HG03378 (cell line): ENCODE data around the gene C10orf53.

Experiments used
- ATAC-seq: cut with Tn5 transposase; IDR thresholded peaks from one replicate; pipeline ENCODE4 v1.9.1; 2021; ENCODE audit warnings: mild to moderate bottlenecking, moderate library complexity; ENCODE audit not compliant: unreplicated experiment

C10orf53 gene

DNA sequence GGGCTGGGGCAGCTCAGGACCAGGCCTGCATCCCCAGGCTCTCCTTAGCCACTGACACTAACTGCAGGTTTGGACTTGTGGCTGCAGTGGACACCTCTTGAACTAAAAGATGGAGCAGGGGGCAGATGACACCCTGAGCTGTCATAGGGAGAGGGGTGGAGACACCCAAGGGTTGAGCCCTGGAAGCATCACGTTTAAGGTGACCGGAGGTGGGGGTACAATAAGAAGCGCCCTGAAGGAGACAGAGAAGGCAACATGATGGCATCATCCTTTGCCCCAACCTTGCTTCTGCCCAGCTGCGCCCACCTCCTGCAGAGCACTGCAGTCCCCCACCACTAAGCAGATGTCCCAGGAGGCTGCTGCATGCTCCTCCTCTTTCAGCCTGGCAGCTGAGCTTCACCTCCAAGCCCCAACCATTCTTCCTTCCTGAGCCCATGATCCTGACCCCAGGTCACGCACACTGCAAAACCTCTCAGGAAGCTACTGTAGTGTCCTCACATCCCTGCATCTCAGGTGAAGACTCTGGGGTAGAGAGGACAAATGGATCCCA is 57.2 kb downstream of the C10orf53 start:
- ATAC-seq = no peak

DNA sequence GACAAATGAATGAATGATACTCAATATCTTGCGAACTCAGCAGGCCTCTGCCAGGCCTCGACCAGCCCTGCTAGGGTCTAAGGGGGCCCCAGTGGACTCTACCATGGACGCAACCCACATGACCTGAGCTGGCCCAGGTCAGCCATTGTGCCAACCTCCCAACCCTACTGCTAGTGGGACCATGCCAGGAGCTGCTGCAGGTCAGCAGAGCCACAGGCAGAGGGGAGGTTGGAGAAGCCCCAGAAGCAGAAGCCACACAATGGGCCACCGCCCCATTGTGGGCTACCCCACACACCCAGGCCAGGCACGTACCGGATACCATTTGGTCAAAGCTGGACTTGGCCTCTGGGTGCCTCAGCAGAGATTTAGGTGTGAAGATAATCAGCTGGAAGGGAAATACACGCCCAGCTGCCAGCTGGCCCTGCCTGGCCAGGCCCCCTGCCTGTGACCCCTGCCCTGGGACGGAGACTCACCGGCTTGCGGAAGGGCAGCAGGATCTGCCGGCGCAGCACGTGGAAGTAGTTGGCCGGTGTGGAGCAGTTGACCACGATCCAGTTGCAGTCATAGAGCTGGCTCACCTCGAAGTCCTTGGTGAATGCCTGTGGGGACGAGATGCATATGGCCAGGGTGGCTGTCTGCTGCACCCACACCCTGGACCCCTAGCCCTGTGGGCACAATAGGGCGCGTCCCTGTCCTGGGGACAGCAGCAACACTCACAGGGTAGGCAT is 58.2 kb downstream of the C10orf53 start:
- no peak for ATAC-seq

DNA sequence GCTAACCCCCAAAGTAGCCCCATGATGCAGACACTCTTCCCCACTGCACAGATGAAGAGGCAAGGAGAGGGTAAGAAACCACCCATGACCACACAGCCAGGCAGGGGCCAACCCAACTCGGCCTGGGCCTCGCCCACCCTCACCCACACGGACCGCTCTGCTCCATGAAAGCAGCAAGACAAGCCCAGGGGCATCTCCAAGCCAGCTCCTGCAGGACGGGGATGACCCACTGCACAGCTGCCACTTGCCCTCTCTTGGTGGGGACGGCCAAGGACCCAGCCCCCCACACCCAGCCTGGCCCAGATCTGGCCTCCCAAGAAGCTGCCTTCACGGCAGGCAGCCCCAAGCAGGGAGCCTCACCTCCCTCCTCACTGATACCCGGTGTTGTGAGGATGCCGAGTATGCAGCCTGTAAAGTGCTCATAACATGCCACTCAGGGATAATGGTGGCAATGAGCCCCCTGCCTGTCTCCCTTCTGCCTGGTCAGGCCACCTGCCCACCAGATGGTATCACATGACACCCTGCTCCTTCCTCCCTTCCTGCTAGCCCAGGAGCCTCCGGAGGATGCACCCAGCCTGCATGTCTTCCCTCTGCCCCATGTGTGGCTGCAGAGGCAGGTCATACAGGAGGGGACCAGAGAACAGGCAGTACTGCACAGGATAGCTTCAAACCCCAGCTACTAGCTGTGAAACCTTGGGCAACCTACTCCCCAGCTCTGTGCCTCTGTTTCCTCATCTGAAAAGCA is 59.3 kb downstream of the C10orf53 start:
- ATAC-seq = no peak

DNA sequence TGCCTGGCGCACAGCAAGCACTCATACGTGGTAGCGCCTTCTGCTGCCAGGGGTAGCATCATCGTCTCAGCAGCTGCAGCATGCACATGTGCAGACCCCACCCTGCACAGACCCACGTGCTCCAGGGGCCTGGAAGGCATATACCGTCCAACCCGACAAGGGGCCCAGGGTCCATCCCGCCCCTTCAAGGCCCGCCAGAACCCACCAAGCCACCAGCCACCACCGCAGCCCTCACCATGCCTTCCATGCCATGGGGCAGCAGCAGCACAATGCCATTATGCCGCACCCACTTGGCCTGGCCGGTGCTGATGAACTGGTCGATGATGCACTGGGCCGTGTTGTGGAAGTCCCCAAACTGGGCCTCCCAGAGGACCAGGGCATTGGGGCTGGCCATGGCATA is 60.0 kb downstream of the C10orf53 start:
- no peak for ATAC-seq

DNA sequence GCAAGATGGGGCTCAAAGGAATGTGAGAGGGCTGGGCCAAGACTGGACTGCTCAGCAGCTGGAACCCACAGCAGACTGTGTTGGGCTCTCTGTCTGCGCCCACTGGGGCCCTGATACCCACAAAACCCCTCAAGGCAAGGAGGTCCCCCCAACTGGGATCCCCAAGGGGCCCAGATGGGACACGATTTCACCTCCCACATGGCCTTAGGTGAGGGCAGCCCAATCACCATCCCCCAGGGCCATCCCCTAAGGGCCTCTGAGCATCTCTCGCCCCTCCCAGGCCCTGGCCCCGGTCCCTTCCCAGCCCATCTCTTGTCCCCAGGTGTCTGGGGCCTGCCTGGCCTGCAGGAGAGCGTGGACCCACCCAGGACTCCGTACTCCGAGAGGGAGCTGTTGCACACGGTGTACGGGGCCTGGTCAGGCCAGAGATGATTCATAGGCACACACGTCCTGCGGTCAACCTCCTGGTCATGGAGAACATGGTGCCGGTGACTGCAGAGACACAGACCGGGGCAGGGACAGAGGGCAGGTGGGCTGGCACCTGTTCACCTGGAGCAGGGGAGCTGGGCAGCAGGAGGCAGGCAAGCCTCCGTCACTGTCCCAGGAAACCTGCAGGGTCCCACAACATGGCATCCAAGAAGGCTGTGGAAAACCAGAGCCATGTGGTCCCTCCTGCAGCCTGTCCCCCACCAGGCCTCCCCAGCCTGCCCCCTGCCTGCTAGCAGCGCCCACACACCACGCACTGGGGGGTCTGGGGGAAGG is 61.1 kb downstream of the C10orf53 start:
- no peak for ATAC-seq

DNA sequence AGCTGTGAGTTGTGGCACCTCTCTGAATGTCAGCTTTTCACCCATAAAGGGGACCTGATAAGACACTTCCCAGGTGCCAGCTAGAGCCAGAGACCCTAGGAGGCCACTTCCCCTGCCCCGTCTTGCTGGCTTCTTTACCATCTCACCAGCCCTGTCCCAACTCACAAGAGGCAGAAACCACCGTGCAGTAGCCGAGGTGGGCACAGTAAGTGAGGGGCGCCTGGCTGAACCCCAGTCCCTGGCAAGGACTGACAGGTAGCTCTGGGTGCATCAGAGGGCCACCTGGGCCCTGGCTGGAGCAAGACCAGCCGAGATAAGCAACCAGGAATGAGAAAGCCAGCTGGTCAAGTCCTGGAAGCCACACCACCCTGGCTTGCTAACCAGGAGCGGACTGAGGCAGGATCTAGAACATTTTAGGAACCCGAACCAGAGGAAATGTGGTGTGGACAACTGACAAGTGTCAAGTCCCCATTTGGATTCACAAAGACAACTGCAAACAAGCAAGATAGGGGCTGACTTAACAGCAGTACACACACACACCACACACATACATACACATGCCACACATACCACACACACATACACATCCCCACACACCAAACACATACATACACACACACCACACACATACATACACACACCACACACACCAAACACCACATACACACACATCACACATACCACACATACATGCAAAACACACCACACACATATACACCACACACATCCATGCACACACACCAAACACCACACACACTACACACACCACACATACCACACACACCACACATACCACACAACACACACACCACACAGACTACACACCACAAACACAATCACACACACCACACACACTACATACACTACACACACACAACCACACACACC is 61.9 kb downstream of the C10orf53 start:
- no peak for ATAC-seq

DNA sequence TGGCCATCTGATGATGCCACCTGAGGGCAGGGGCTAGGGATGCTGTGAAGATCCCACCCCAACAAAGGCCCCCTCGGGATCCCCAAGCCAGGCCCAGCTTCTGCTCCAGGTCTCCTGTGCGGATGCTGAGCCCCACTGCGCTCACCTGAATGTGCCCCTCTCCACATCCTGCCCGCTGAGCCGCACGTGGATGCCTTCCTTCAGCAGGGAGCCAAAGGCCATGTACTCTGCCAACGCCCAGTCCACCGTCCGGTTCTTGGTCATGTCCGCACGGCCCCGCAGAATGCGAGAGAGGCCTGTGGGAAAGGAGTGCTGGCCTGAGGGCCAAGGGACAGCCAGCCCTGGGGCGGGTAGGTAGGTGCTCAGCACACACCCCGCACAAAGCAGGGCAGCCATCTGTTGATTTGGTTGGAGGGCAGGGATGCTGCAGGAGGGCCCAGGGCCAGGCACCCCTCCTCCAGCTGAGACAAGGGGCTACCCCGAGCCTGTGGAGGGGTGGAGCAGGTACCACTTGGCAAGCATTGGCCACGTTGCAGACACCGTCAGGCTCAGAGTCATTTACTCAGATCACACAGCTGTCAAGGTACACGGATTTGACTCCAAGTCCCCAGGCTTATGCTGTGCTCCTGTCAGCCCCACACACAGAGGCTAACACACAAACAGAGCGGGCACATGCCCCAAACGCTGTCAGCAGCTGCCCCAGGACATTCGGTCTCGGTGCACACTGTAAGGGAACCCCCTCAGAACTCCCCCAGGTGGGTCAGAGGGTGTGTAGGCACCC is 63.4 kb downstream of the C10orf53 start:
- no peak for ATAC-seq

DNA sequence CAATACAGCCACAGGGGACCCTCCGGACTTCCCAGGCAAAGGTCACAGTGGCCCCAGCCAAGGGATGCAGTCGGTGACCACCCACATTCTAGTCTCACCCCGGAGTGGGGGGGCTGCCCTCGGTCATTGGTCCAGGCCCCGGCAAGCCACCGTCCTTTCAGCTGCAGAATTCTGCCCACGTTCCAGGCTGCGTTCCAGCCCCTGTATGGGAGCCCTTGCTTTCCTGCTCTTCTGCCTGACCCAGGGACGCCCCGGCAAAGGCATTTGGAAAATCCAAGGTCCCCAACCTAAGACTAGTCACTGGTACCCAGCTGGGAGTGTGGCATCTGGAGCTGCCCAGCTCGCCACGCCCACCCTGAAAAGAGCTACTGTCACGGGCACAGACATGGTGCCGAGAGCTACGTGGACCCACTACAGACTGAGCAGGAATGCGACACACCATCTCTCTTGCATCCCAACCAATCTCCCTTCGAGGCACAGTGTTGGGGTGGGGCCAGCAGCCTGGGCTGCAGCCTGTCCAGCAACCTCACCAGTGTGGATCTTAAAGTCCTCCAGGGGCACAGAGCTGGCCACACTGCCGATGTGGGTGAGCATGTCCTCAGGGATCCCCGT is 64.1 kb downstream of the C10orf53 start:
- ATAC-seq = no peak

DNA sequence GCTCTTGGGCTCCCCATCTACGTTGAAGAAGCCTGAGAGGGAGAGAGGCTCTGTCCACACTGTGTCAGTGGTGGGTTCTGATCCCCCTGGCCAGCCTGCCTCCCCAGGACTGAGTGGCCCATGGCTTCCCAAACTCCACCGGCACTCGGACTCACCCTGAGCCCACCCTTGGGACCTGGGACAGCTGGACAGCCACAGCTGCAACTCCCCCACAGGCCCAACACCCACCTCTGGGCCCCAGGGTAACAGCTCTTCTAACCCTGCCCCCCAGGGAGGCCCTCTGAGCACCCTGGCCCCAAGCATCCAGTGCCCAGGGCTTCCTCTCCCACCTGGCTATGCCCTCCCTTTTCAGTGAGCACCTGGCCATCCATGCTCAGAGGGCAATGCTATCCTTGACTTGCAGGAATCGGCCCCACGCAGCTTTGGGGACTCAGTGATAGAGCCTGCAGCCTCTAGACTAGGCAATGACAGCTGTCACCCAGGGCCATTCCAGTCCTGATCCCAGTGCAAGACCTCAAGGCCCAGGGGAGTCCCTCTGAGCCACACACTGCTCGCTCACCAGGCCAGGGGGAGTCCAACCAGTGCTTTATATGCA is 64.7 kb downstream of the C10orf53 start:
- no peak for ATAC-seq

DNA sequence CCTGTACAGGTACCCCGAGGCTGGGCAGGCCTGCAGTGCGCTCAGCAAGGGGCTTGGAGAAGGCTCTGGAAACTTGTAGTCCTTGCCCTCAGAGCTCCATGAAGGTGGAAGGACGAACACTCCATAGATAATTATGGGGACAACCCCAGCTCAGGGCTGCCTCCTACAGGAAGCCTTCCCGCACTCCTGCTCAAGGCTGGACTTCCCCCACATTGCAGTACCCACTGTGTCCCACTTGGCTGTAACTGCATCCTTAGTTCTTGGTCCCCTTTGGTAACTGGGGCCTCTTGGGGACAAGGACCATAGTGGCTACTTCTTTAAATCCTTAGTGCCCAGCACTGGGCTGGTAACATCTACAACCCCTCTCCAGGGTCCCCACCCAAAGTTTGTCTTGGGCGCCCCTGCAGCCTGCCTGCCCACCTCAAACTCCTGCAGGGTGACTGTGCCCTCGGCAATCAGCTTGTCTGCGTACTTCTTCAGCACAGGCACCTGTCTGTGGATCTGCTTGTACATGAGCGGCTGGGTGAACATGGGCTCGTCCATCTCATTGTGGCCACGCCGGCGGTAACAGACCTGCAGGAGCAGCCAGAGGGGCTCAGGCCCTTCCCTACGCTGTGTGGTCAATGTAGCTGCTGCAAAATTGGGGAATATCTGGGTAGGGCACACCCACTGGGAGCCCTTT is 65.6 kb downstream of the C10orf53 start:
- ATAC-seq = no peak

DNA sequence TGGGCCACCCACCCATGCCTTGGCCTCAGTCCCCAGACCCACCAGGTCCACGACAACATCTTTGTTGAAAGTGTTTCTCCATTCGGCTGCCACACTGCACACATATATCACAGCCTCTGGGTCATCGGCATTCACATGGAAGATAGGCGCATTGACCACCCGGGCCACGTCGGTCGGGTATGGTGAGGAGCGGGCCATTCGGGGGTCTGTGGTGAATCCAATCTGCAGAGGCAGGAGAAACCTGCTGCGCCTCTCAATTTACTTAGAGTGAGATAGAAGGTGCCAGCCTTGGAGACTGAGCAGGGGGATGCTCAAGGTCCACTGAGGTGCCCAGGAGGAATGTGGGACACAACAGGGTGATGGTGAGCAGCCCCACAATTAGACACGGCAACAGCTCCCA is 66.3 kb downstream of the C10orf53 start:
- ATAC-seq = no peak

DNA sequence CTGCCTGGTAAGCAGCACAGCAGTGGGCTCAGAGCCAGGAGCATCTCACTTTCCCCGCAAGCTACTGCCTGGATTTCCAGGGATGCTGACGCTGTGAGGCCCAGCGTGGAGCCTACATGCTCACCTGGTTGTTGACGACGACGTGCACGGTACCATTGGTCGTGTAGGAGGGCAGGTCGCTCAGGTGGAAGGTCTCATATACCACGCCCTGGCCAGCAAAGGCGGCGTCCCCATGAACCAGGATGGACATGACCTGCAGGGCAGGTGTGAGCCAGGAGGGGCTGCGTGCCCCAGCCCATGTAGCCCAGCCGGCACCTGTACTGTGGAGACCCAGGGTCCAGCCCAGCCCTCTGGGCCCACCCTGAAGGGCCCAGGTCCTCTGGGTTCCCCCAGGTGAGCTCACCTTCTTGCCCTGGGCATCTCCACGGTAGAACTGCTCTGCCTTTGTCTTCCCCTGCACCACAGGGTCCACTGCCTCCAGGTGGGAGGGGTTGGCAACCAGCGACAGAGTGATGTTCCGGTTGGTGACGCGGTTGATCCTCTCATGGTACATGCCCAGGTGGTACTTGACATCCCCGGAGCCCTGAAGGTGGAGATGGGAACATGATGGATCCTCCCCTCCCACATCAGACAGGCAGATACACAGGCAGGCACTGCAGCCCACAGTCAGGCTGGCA is 67.3 kb downstream of the C10orf53 start:
- no peak for ATAC-seq
